PFSK-1 (cell line): ENCODE measurements around the gene PBOV1.

Source experiments
- FOXP2 ChIP-seq: optimal IDR thresholded peaks from 2 replicates; pipeline ENCODE3; 2011; ENCODE audit warnings: borderline replicate concordance, control low read depth, inconsistent platforms; ENCODE audit not compliant: insufficient read depth; ENCODE audit errors: extremely low read length, extremely low read depth
- POLR2AphosphoS5 ChIP-seq: IDR thresholded peaks from 2 replicates; pipeline ENCODE4 v1.6.1; 2012; ENCODE audit warnings: low read depth, mild to moderate bottlenecking, control low read depth, low read length, moderate library complexity
- SIN3A ChIP-seq: IDR thresholded peaks from 2 replicates; pipeline ENCODE4 v1.6.1; 2012; ENCODE audit warnings: mild to moderate bottlenecking, low read length, moderate library complexity, borderline replicate concordance; ENCODE audit not compliant: insufficient read depth
- TAF1 ChIP-seq: IDR thresholded peaks from 2 replicates; pipeline ENCODE4 v1.6.1; 2012; ENCODE audit warnings: low read length, control low read depth, borderline replicate concordance; ENCODE audit not compliant: insufficient read depth
- TF ChIP-seq, protein P1 (sequence below), 2 experiments: IDR thresholded peaks; 2 replicates each; pipeline versions ENCODE4 v1.6.1 to v1.8.0; 2011 to 2012; ENCODE audit warnings: low read depth in 2 of 2, low read length in 2 of 2, control low read depth in 1 of 2, inconsistent platforms in 1 of 2, mild to moderate bottlenecking in 1 of 2, moderate library complexity in 1 of 2; ENCODE audit not compliant: insufficient read depth in 1 of 2

PBOV1 gene

DNA sequence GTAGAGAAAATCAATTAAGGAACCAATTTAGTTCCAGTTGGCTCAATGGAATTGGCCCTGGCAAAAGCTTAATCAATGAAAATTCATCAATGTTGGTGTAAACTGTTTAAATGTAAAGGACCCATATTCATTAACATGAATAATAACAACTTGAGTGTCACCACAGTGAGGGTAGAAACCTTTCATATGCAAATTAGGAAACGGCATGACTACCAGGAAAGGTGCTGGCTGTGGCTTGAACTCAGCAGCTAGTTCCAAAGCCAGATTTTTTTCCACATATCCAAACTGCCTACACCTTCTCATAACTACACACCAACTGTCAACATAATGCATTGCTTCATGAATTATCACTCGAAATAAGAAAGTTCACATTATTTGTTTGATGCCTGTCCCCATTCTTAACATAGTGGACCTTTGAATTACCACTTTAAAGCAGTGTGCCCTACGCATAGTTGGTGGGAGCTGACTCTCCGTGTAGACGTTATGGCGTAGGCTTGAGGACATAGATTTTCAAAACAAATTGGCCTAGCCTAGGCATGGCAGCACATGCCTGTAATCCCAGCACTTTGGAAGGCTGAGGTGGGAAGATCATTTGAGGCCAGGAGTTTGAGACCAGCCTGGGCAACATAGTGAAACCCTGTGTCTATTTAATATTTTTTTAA is 19.7 kb downstream of the PBOV1 start:
- TF ChIP-seq, protein P1, sequence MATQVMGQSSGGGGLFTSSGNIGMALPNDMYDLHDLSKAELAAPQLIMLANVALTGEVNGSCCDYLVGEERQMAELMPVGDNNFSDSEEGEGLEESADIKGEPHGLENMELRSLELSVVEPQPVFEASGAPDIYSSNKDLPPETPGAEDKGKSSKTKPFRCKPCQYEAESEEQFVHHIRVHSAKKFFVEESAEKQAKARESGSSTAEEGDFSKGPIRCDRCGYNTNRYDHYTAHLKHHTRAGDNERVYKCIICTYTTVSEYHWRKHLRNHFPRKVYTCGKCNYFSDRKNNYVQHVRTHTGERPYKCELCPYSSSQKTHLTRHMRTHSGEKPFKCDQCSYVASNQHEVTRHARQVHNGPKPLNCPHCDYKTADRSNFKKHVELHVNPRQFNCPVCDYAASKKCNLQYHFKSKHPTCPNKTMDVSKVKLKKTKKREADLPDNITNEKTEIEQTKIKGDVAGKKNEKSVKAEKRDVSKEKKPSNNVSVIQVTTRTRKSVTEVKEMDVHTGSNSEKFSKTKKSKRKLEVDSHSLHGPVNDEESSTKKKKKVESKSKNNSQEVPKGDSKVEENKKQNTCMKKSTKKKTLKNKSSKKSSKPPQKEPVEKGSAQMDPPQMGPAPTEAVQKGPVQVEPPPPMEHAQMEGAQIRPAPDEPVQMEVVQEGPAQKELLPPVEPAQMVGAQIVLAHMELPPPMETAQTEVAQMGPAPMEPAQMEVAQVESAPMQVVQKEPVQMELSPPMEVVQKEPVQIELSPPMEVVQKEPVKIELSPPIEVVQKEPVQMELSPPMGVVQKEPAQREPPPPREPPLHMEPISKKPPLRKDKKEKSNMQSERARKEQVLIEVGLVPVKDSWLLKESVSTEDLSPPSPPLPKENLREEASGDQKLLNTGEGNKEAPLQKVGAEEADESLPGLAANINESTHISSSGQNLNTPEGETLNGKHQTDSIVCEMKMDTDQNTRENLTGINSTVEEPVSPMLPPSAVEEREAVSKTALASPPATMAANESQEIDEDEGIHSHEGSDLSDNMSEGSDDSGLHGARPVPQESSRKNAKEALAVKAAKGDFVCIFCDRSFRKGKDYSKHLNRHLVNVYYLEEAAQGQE (IDR thresholded peaks at IDR 0.05; ENCODE audit: insufficient read depth in 1 of 2, low read depth in 2 of 2, low read length in 2 of 2), result no peak
- no peak for TF ChIP-seq POLR2AphosphoS5
- TF ChIP-seq SIN3A, result no peak
- TF ChIP-seq FOXP2, result no peak
- no peak for TF ChIP-seq TAF1

DNA sequence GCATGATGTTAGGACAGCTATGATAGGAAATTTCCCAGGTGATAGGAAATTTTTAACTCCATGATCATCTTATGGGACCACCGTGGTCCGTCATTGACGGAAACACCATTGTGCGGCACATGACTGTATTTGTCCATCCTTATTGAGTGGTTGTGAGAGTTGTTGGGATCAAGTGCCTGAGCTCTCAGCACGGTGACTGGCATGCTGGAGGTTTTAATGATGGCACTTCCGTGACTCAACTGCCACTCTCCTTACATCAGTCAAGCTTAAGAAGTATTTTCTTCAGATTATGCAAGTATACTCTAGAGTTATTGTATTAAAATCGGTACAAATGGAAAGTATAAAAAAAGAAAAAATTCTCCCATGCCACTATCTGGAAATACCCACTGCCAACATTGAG is 20.7 kb downstream of the PBOV1 start:
- no peak for TF ChIP-seq TAF1
- TF ChIP-seq POLR2AphosphoS5, result no peak
- TF ChIP-seq SIN3A, result no peak
- no peak for TF ChIP-seq FOXP2
- TF ChIP-seq, protein P1 (IDR thresholded peaks at IDR 0.05; ENCODE audit: insufficient read depth in 1 of 2, low read depth in 2 of 2, low read length in 2 of 2), result no peak

DNA sequence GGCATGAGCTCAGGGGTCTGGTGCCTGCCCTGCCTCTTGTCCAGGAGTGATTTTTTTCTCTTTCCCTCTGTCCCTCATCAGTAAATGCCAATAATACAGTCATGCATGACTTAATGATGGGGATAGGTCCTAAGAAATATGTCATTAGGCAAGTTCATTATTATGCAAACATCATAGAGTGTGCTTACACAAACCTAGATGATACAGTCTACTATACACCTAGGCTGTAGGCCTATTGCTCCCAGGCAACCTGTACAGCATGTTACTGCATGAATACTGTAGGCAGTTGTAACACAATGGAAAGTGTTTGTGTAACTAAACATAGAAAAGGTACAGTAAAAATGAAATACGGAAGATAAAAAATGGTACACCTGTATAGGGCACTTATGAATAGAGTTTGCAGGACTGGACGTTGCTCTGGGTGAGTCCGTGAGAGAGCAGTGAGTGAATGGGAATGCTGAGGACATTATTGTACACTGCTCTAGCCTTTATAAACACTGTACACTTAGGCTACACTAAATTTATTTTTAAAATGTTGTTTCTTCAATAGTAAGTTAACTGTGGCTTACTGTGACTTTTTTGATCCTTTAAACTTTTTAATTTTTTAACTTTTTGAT is 22.1 kb downstream of the PBOV1 start:
- TF ChIP-seq, protein P1 (IDR thresholded peaks at IDR 0.05; ENCODE audit: insufficient read depth in 1 of 2, low read depth in 2 of 2, low read length in 2 of 2), result no peak

DNA sequence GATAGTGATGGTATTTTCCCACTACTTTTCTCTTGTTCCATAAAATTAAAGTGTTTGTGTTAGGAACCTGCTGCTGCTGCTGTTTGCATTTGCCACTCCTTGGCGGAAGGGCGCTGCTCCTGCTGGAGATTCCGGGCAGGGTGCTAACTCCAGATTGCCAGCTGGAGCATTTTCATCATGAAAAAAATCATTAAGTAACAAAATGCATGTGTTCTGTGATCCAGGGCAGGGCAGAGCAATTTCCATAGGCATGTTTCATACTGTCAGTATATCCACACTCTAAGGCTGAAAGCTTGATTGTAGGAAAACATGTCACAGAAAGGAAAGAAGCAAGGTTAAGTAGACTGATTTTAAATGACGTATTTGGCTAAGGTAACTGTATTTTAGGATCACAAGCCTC is 24.0 kb downstream of the PBOV1 start:
- no peak for TF ChIP-seq TAF1
- no peak for TF ChIP-seq POLR2AphosphoS5
- TF ChIP-seq, protein P1 (IDR thresholded peaks at IDR 0.05; ENCODE audit: insufficient read depth in 1 of 2, low read depth in 2 of 2, low read length in 2 of 2), result no peak
- no peak for TF ChIP-seq SIN3A
- TF ChIP-seq FOXP2, result no peak

DNA sequence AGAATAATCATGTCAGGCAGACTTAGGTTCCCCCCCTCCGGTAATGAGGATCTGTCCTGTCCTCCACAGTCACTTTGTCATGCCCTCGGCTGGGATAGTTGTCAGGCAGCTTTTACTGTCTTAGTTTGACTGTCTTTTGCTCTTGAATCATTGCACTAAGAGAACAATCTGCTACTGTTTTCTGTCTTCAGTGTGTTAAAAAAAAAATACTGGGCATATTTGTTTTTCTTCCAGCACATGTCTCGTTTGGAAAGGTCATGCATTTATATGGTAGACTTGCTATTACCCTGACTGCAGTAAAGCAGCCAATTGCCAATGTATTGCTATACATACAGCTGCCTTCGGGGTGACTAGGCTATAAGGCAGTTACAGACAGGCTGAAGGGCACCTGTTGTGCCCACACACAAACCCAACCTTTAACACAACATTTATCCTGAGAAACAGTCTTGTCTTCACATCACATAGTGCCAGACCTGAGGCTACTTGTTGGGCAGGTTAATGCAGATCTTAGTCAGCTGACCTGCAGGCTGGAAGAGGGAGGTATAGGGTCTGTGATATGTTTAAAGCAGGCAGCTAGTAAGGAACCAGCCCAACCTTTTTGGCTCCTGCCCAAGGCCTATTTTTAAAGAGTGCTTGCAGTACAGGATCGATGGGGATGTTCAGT is 29.9 kb downstream of the PBOV1 start:
- TF ChIP-seq FOXP2 (no peak), TAF1 (no peak), SIN3A (no peak), POLR2AphosphoS5 (no peak)
- TF ChIP-seq, protein P1 (IDR thresholded peaks at IDR 0.05; ENCODE audit: insufficient read depth in 1 of 2, low read depth in 2 of 2, low read length in 2 of 2), result no peak
